ENCODE results near the gene DCAF12.

The DCAF12 gene

GRCh38 chr9:34072868-34073590 is 53.5 kb downstream of the DCAF12 start:
- Histone ChIP-seq H3K4me2 (ENCODE audit: insufficient read depth, low read length, poor library complexity, severe bottlenecking) (no peak overlapping the region), H2BK120ac (ENCODE audit: low read depth, low read length) (no peak overlapping the region), H3K9ac (ENCODE audit: low read depth, low read length, poor library complexity) (no peak overlapping the region), H3K9me3 (replicated peaks in 1 of 2; ENCODE audit: control insufficient read depth in 2 of 2, insufficient read depth in 1 of 2, low read depth in 1 of 2, low read length in 2 of 2) (no peaks in the 10 kb centered on the region), H3K23ac (ENCODE audit: low read depth, low read length, poor library complexity) (no peak overlapping the region), H2BK5ac (ENCODE audit: low read length) (no peak overlapping the region), H3K27me3 (ENCODE audit: control insufficient read depth in 3 of 3, insufficient read depth in 3 of 3, low read depth in 1 of 3, low read length in 3 of 3) (no peaks in the 10 kb centered on the region), H4K8ac (ENCODE audit: low read depth, low read length) (no peak overlapping the region), H3K18ac (ENCODE audit: low read length) (no peak overlapping the region), H3K4me1 (ENCODE audit: control insufficient read depth in 2 of 2, insufficient read depth in 1 of 2, low read depth in 1 of 2, low read length in 2 of 2) (no peaks in the 10 kb centered on the region), H3K4ac (ENCODE audit: low read length) (no peak overlapping the region), H2AK5ac (ENCODE audit: low read depth, low read length) (no peak overlapping the region), H3K36me3 (replicated peaks in 1 of 2; ENCODE audit: control insufficient read depth in 2 of 2, insufficient read depth in 2 of 2, low read length in 2 of 2) (no peaks in the 10 kb centered on the region), H2AFZ (ENCODE audit: low read length) (peak overlapping the region; percentile 74), H2BK15ac (ENCODE audit: low read length) (no peak overlapping the region), H3K4me3 (ENCODE audit: low read length in 2 of 2) (no peak overlapping the region), H2BK12ac (ENCODE audit: low read length) (no peak overlapping the region), H3K27ac (replicated peaks; ENCODE audit: low read length) (no peak overlapping the region), H4K91ac (ENCODE audit: low read depth, low read length, poor library complexity) (no peak overlapping the region), H3K79me1 (ENCODE audit: low read depth, low read length) (no peaks in the 10 kb centered on the region), H3K14ac (ENCODE audit: low read length) (no peak overlapping the region)
- DNase-seq (ENCODE audit: low spot score): no peak
- WGBS, 2 donors (ENCODE audit: extremely low coverage in 2 of 2, insufficient read length in 2 of 2, insufficient replicate concordance in 1 of 2): no CpG with 5 or more reads among the region's 5 CpGs

- no peak overlapping the region for H2BK12ac ChIP-seq (ENCODE audit: low read length)
- no peak overlapping the region for H3K27ac ChIP-seq (replicated peaks; ENCODE audit: low read length)
- H3K4me3 ChIP-seq (ENCODE audit: low read length in 2 of 2): no peak overlapping the region
- no peak overlapping the region for H3K18ac ChIP-seq (ENCODE audit: low read length)
- no peak overlapping the region for H3K9ac ChIP-seq (ENCODE audit: low read depth, low read length, poor library complexity)
- no peak overlapping the region for H3K23ac ChIP-seq (ENCODE audit: low read depth, low read length, poor library complexity)
- no peak overlapping the region for H2BK120ac ChIP-seq (ENCODE audit: low read depth, low read length)
- H3K79me1 ChIP-seq (ENCODE audit: low read depth, low read length): no peaks in the 10 kb centered on the region
- H3K9me3 ChIP-seq (replicated peaks in 1 of 2; ENCODE audit: control insufficient read depth in 2 of 2, insufficient read depth in 1 of 2, low read depth in 1 of 2, low read length in 2 of 2): no peaks in the 10 kb centered on the region
- no peak overlapping the region for H2BK15ac ChIP-seq (ENCODE audit: low read length)
- no peak overlapping the region for H4K8ac ChIP-seq (ENCODE audit: low read depth, low read length)
- no peaks in the 10 kb centered on the region for H3K27me3 ChIP-seq (ENCODE audit: control insufficient read depth in 3 of 3, insufficient read depth in 3 of 3, low read depth in 1 of 3, low read length in 3 of 3)
- DNase-seq (ENCODE audit: low spot score): no peak
- H3K36me3 ChIP-seq (replicated peaks in 1 of 2; ENCODE audit: control insufficient read depth in 2 of 2, insufficient read depth in 2 of 2, low read length in 2 of 2): no peaks in the 10 kb centered on the region
- no peak overlapping the region for H3K4me2 ChIP-seq (ENCODE audit: insufficient read depth, low read length, poor library complexity, severe bottlenecking)
- H3K14ac ChIP-seq (ENCODE audit: low read length): no peak overlapping the region
- H2AK5ac ChIP-seq (ENCODE audit: low read depth, low read length): no peak overlapping the region
- H3K4me1 ChIP-seq (ENCODE audit: control insufficient read depth in 2 of 2, insufficient read depth in 1 of 2, low read depth in 1 of 2, low read length in 2 of 2): no peaks in the 10 kb centered on the region
- H2AFZ ChIP-seq (ENCODE audit: low read length): peak overlapping the region; percentile 74
- WGBS, 2 donors (ENCODE audit: extremely low coverage in 2 of 2, insufficient read length in 2 of 2, insufficient replicate concordance in 1 of 2): no CpG with 5 or more reads among the region's 2 CpGs
- H4K91ac ChIP-seq (ENCODE audit: low read depth, low read length, poor library complexity): no peak overlapping the region
- H2BK5ac ChIP-seq (ENCODE audit: low read length): no peak overlapping the region
- H3K4ac ChIP-seq (ENCODE audit: low read length): no peak overlapping the region
These were observed 54.1 kb downstream of the DCAF12 start for GRCh38 chr9:34072410-34072809.

- Histone ChIP-seq H3K4me3 (ENCODE audit: low read length in 2 of 2) (no peak overlapping the region), H3K9ac (ENCODE audit: low read depth, low read length, poor library complexity) (no peak overlapping the region), H2BK120ac (ENCODE audit: low read depth, low read length) (no peak overlapping the region), H3K23ac (ENCODE audit: low read depth, low read length, poor library complexity) (no peak overlapping the region), H3K27ac (replicated peaks; ENCODE audit: low read length) (no peak overlapping the region), H3K79me1 (ENCODE audit: low read depth, low read length) (no peaks in the 10 kb centered on the region), H2BK15ac (ENCODE audit: low read length) (no peak overlapping the region), H3K36me3 (replicated peaks in 1 of 2; ENCODE audit: control insufficient read depth in 2 of 2, insufficient read depth in 2 of 2, low read length in 2 of 2) (no peaks in the 10 kb centered on the region), H3K4ac (ENCODE audit: low read length) (no peak overlapping the region), H2BK5ac (ENCODE audit: low read length) (no peak overlapping the region), H2BK12ac (ENCODE audit: low read length) (no peak overlapping the region), H2AFZ (ENCODE audit: low read length) (peak overlapping the region; percentile 59), H4K91ac (ENCODE audit: low read depth, low read length, poor library complexity) (no peak overlapping the region), H3K4me2 (ENCODE audit: insufficient read depth, low read length, poor library complexity, severe bottlenecking) (no peak overlapping the region), H4K8ac (ENCODE audit: low read depth, low read length) (no peak overlapping the region), H3K9me3 (replicated peaks in 1 of 2; ENCODE audit: control insufficient read depth in 2 of 2, insufficient read depth in 1 of 2, low read depth in 1 of 2, low read length in 2 of 2) (no peaks in the 10 kb centered on the region), H3K27me3 (ENCODE audit: control insufficient read depth in 3 of 3, insufficient read depth in 3 of 3, low read depth in 1 of 3, low read length in 3 of 3) (no peaks in the 10 kb centered on the region), H3K18ac (ENCODE audit: low read length) (no peak overlapping the region), H3K4me1 (ENCODE audit: control insufficient read depth in 2 of 2, insufficient read depth in 1 of 2, low read depth in 1 of 2, low read length in 2 of 2) (no peaks in the 10 kb centered on the region), H2AK5ac (ENCODE audit: low read depth, low read length) (no peak overlapping the region), H3K14ac (ENCODE audit: low read length) (no peak overlapping the region)
- no CpG with 5 or more reads among the region's 5 CpGs for WGBS, 2 donors (ENCODE audit: extremely low coverage in 2 of 2, insufficient read length in 2 of 2, insufficient replicate concordance in 1 of 2)
- no peak for DNase-seq (ENCODE audit: low spot score)
These were observed 55.7 kb downstream of the DCAF12 start for GRCh38 chr9:34070606-34071324.

GRCh38 chr9:34069831-34070230 is 56.7 kb downstream of the DCAF12 start:
- H2BK12ac ChIP-seq (ENCODE audit: low read length): no peak overlapping the region
- H2BK15ac ChIP-seq (ENCODE audit: low read length): no peak overlapping the region
- no CpG with 5 or more reads among the region's 6 CpGs for WGBS, 2 donors (ENCODE audit: extremely low coverage in 2 of 2, insufficient read length in 2 of 2, insufficient replicate concordance in 1 of 2)
- H3K14ac ChIP-seq (ENCODE audit: low read length): no peak overlapping the region
- H2AK5ac ChIP-seq (ENCODE audit: low read depth, low read length): no peak overlapping the region
- H3K4me3 ChIP-seq (ENCODE audit: low read length in 2 of 2): no peak overlapping the region
- H2BK120ac ChIP-seq (ENCODE audit: low read depth, low read length): no peak overlapping the region
- H4K91ac ChIP-seq (ENCODE audit: low read depth, low read length, poor library complexity): no peak overlapping the region
- no peak overlapping the region for H3K18ac ChIP-seq (ENCODE audit: low read length)
- no peaks in the 10 kb centered on the region for H3K27me3 ChIP-seq (ENCODE audit: control insufficient read depth in 3 of 3, insufficient read depth in 3 of 3, low read depth in 1 of 3, low read length in 3 of 3)
- H3K4me1 ChIP-seq (ENCODE audit: control insufficient read depth in 2 of 2, insufficient read depth in 1 of 2, low read depth in 1 of 2, low read length in 2 of 2): no peaks in the 10 kb centered on the region
- no peak overlapping the region for H4K8ac ChIP-seq (ENCODE audit: low read depth, low read length)
- H3K9ac ChIP-seq (ENCODE audit: low read depth, low read length, poor library complexity): no peak overlapping the region
- H3K27ac ChIP-seq (replicated peaks; ENCODE audit: low read length): no peak overlapping the region
- H3K36me3 ChIP-seq (replicated peaks in 1 of 2; ENCODE audit: control insufficient read depth in 2 of 2, insufficient read depth in 2 of 2, low read length in 2 of 2): no peaks in the 10 kb centered on the region
- no peak overlapping the region for H2AFZ ChIP-seq (ENCODE audit: low read length)
- H3K23ac ChIP-seq (ENCODE audit: low read depth, low read length, poor library complexity): no peak overlapping the region
- no peaks in the 10 kb centered on the region for H3K9me3 ChIP-seq (replicated peaks in 1 of 2; ENCODE audit: control insufficient read depth in 2 of 2, insufficient read depth in 1 of 2, low read depth in 1 of 2, low read length in 2 of 2)
- no peak for DNase-seq (ENCODE audit: low spot score)
- no peak overlapping the region for H2BK5ac ChIP-seq (ENCODE audit: low read length)
- H3K4ac ChIP-seq (ENCODE audit: low read length): no peak overlapping the region
- no peaks in the 10 kb centered on the region for H3K79me1 ChIP-seq (ENCODE audit: low read depth, low read length)
- H3K4me2 ChIP-seq (ENCODE audit: insufficient read depth, low read length, poor library complexity, severe bottlenecking): no peak overlapping the region

Measured in neuronal stem cell (in vitro differentiated cells).